SK-N-MC (cell line): ENCODE measurements around the gene PI4KA.

Experiments used
- DNase-seq: peaks from one replicate; pipeline ENCODE4 v3.0.0-alpha.2; 2011; ENCODE audit warnings: low read depth, low spot score
- H3K27ac ChIP-seq: fragments of 200-600 bp; sonication (generic); 2 replicates; pipeline ENCODE4 v1.5.1; 2016; ENCODE audit warnings: mixed run types
- H3K36me3 ChIP-seq: fragments of 200-600 bp; sonication (generic); 2 replicates; pipeline ENCODE4 v1.6.1; 2017; ENCODE audit warnings: antibody characterized with exemption, low read length, mixed read lengths; ENCODE audit not compliant: insufficient read depth
- H3K4me3 ChIP-seq: fragments of 200-600 bp; sonication (generic); 2 replicates; pipeline ENCODE4 v1.5.1; 2016
- H3K9ac ChIP-seq: fragments of 200-600 bp; sonication (generic); 2 replicates; pipeline ENCODE4 v1.8.0; 2017; ENCODE audit warnings: mixed run types, mixed read lengths; ENCODE audit not compliant: insufficient read length
- H3K9me3 ChIP-seq: fragments of 200-600 bp; sonication (generic); 2 replicates; pipeline ENCODE4 v1.6.1; 2017; ENCODE audit warnings: low read depth, mild to moderate bottlenecking, antibody characterized with exemption, low read length, moderate library complexity, mixed read lengths
- EZH2 ChIP-seq: fragments of 200-600 bp; sonication (generic); IDR thresholded peaks from one replicate; pipeline ENCODE4 v1.6.1; 2017; ENCODE audit warnings: antibody characterized with exemption
- FOXP2 ChIP-seq: optimal IDR thresholded peaks from 2 replicates; pipeline ENCODE3; 2011; ENCODE audit warnings: mild to moderate bottlenecking, moderate library complexity; ENCODE audit not compliant: insufficient read depth; ENCODE audit errors: extremely low read length, control extremely low read depth
- POLR2AphosphoS5 ChIP-seq: IDR thresholded peaks from 2 replicates; pipeline ENCODE4 v1.6.1; 2012; ENCODE audit warnings: mild to moderate bottlenecking, low read depth, low read length, borderline replicate concordance

PI4KA gene

GRCh38 chr22:20868025-20868962 is 9.7 kb upstream of the PI4KA start:
- H3K27ac ChIP-seq = no peak overlapping the region
- no peak overlapping the region for H3K9ac ChIP-seq
- no peaks in the 10 kb centered on the region for H3K9me3 ChIP-seq
- H3K4me3 ChIP-seq = no peak overlapping the region
- no peak for DNase-seq
- H3K36me3 ChIP-seq = no peaks in the 10 kb centered on the region; the same call in 1 of the 2 replicates
- TF ChIP-seq EZH2 (no peak), POLR2AphosphoS5 (no peak), FOXP2 (no peak)

- Histone ChIP-seq H3K9me3 (no peaks in the 10 kb centered on the region), H3K27ac (no peak overlapping the region), H3K36me3 (no peaks in the 10 kb centered on the region; the same call in 1 of the 2 replicates), H3K4me3 (no peak overlapping the region), H3K9ac (no peak overlapping the region)
- TF ChIP-seq EZH2 = no peak
- TF ChIP-seq FOXP2 = no peak
- TF ChIP-seq POLR2AphosphoS5 = no peak
- no peak for DNase-seq
Observed at GRCh38 chr22:20867179-20868024, 8.8 kb upstream of the PI4KA start.

- Histone ChIP-seq H3K9ac (no peak overlapping the region), H3K9me3 (no peaks in the 10 kb centered on the region), H3K36me3 (no peaks in the 10 kb centered on the region; the same call in 1 of the 2 replicates), H3K4me3 (no peak overlapping the region), H3K27ac (no peak overlapping the region)
- TF ChIP-seq EZH2 (no peak), POLR2AphosphoS5 (no peak), FOXP2 (no peak)
- DNase-seq = no peak
Observed at GRCh38 chr22:20866736-20867135, 8.1 kb upstream of the PI4KA start.

GRCh38 chr22:20865875-20866445 is 7.3 kb upstream of the PI4KA start:
- DNase-seq = no peak

GRCh38 chr22:20865331-20865730 is 6.7 kb upstream of the PI4KA start:
- no peak overlapping the region for H3K27ac ChIP-seq
- TF ChIP-seq FOXP2 (no peak), EZH2 (no peak)
- H3K4me3 ChIP-seq = no peak overlapping the region
- no peaks in the 10 kb centered on the region; the same call in 1 of the 2 replicates for H3K36me3 ChIP-seq
- no peaks in the 10 kb centered on the region for H3K9me3 ChIP-seq
- no peak overlapping the region for H3K9ac ChIP-seq
- no peak for DNase-seq

More at GRCh38 chr22:20865875-20866445, 7.3 kb upstream of the PI4KA start:
- TF ChIP-seq FOXP2 (no peak), POLR2AphosphoS5 (no peak), EZH2 (no peak)
- Histone ChIP-seq H3K27ac (no peak overlapping the region), H3K36me3 (no peaks in the 10 kb centered on the region; the same call in 1 of the 2 replicates), H3K9ac (no peak overlapping the region), H3K9me3 (no peaks in the 10 kb centered on the region), H3K4me3 (no peak overlapping the region)

- Histone ChIP-seq H3K9me3 (no peaks in the 10 kb centered on the region), H3K27ac (no peak overlapping the region), H3K36me3 (no peaks in the 10 kb centered on the region; the same call in 1 of the 2 replicates), H3K9ac (no peak overlapping the region), H3K4me3 (no peak overlapping the region)
- DNase-seq = no peak
- TF ChIP-seq EZH2 (no peak), FOXP2 (no peak), POLR2AphosphoS5 (no peak)
Observed at GRCh38 chr22:20864186-20864908, 5.7 kb upstream of the PI4KA start.

- no peak for DNase-seq
- no peak overlapping the region for H3K9ac ChIP-seq
- H3K36me3 ChIP-seq = no peaks in the 10 kb centered on the region; the same call in 1 of the 2 replicates
- no peak overlapping the region for H3K4me3 ChIP-seq
- TF ChIP-seq POLR2AphosphoS5 (no peak), EZH2 (no peak), FOXP2 (no peak)
- no peak overlapping the region for H3K27ac ChIP-seq
- H3K9me3 ChIP-seq = no peaks in the 10 kb centered on the region
Observed at GRCh38 chr22:20863366-20863765, 4.8 kb upstream of the PI4KA start.
